ENCODE data around the gene GALT.
A peak's percentile ranks its signal among the peaks of the same experiment; 100 is the strongest.
"Not testable (repeated sequence)": the region's sequence is repeated elsewhere in the genome, so short reads cannot be mapped to it uniquely, and the experiment has no call there.

GALT gene

DNA sequence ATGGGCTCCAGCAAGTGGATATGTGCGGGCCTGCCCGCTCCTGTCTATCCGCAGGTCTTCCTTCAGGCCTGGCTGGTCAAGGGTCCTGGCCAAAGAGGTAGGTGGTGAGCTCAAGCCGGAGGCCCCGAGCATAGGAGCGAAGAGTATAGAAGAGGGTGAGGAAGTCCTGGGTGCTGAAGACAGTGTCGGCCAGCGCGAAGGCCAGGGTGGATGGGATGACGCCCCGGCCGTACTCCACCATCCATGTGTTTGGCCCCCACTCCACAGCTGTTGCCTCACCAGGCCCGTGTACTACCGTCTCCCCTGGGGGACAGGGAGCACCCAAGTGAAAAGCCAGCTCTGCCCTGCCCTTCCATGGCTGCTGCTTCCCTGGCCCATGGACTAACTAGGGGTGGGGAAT is 10.9 kb upstream of the GALT start:
- no peak for DNase-seq (ENCODE audit: low read depth)
- no peak for TF ChIP-seq POLR2A (IDR thresholded peaks at IDR 0.05; ENCODE audit: extremely low read depth, insufficient read length)
- TF ChIP-seq MYC (IDR thresholded peaks at IDR 0.05; ENCODE audit: low read depth, low read length), result no peak
- TF ChIP-seq, protein P1, sequence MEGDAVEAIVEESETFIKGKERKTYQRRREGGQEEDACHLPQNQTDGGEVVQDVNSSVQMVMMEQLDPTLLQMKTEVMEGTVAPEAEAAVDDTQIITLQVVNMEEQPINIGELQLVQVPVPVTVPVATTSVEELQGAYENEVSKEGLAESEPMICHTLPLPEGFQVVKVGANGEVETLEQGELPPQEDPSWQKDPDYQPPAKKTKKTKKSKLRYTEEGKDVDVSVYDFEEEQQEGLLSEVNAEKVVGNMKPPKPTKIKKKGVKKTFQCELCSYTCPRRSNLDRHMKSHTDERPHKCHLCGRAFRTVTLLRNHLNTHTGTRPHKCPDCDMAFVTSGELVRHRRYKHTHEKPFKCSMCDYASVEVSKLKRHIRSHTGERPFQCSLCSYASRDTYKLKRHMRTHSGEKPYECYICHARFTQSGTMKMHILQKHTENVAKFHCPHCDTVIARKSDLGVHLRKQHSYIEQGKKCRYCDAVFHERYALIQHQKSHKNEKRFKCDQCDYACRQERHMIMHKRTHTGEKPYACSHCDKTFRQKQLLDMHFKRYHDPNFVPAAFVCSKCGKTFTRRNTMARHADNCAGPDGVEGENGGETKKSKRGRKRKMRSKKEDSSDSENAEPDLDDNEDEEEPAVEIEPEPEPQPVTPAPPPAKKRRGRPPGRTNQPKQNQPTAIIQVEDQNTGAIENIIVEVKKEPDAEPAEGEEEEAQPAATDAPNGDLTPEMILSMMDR (IDR thresholded peaks at IDR 0.05; ENCODE audit: low read depth, low read length), result no peak
- TF ChIP-seq, protein P2, sequence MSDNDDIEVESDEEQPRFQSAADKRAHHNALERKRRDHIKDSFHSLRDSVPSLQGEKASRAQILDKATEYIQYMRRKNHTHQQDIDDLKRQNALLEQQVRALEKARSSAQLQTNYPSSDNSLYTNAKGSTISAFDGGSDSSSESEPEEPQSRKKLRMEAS (IDR thresholded peaks at IDR 0.05; ENCODE audit: low read depth, low read length), result no peak

DNA sequence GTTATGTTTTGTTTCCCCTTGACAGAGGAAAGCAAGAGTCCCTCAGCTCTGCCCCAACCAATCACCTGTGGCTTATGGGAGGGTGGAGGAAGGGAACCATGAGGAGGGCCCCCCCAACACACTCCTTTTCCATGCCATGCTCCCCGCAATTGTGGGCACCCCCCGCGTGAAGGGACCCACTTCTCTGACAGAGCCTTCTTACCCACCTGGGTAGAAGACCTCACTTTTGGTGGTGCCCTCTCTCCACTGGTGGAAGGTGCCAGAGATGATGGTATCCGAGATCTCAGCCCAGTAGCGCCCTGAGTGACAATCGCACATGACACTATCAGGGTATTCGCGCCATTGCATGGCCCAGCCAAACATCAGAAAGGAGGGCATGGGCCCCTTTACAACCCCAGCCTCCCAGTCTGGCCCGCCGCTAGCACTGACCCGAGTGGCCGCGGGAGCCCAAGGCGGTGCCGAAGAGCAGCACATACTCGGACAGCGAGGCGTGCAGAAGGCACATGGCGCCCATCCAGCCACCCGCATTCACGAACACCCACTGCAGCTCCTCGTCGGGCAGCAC is 9.6 kb upstream of the GALT start:
- peak; percentile 64 for DNase-seq (ENCODE audit: low read depth)
- peak overlapping the region; percentile 90 for H3K4me3 ChIP-seq (ENCODE audit: low read depth, low read length)
- TF ChIP-seq MYC (IDR thresholded peaks at IDR 0.05; ENCODE audit: low read depth, low read length) (peak; percentile 92), POLR2A (IDR thresholded peaks at IDR 0.05; ENCODE audit: extremely low read depth, insufficient read length) (no peak)
- TF ChIP-seq, protein P1 (IDR thresholded peaks at IDR 0.05; ENCODE audit: low read depth, low read length), result no peak
- TF ChIP-seq, protein P2 (IDR thresholded peaks at IDR 0.05; ENCODE audit: low read depth, low read length), result peak; percentile 95

More for the DNA sequence above, 10.9 kb upstream of the GALT start:
- H3K4me3 ChIP-seq (ENCODE audit: low read depth, low read length), result peak overlapping the region; percentile 90

DNA sequence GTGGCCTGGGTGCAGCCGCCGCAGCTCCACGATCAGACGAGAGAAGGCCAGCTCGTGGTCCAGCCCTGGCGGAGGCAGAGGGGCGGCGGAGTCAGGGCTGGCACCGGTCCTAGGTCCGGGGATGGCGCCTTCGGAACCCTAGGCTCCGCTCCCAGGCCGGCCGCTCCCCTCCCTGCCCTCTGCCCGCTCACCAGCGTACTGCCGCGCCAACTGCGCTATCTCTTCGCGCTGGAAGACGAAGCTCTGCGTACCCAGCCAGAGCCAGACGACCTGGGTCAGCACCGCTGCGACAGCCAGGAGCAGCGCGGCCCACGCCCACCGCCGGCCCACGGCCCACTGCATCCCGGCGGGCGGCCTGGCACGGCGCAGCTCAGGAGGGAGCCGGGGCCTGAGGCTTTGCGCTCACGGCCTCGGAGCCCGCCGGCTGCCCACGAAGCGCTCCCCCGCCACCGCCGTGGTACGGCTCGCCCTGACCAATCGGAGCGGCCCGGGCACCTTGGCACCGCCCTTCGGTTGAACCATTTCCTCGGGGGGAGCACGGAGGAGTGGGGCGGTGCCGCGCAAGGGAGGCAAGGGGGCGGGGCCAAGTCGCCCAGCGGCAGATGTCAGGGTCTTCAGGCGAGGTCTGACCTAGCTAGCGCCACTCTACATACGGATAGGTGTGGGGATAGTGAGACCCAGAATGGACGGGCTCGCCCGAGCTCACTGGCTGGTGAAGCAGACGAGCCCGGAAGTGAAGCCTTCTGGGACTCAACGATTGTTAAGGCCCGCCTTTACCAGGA is 8.9 kb upstream of the GALT start, which contains the start of gene SIGMAR1:
TSS of gene SIGMAR1 (minus strand) at position 432 of the 782 bp plus-strand sequence. CDS start at position 342, 90 bp downstream.
- peak; percentile 100 for DNase-seq (ENCODE audit: low read depth)
- TF ChIP-seq, protein P1 (IDR thresholded peaks at IDR 0.05; ENCODE audit: low read depth, low read length), result no peak
- TF ChIP-seq MYC (IDR thresholded peaks at IDR 0.05; ENCODE audit: low read depth, low read length) (0 out of 2 replicates have a peak, but pooled peaks have one; percentile 44), POLR2A (IDR thresholded peaks at IDR 0.05; ENCODE audit: extremely low read depth, insufficient read length) (peak; percentile 98)
- TF ChIP-seq, protein P2 (IDR thresholded peaks at IDR 0.05; ENCODE audit: low read depth, low read length), result peak; percentile 50; the same call in 1 of the 2 replicates
- H3K4me3 ChIP-seq (ENCODE audit: low read depth, low read length), result peak within 1 kb of the TSS; percentile 90

DNA sequence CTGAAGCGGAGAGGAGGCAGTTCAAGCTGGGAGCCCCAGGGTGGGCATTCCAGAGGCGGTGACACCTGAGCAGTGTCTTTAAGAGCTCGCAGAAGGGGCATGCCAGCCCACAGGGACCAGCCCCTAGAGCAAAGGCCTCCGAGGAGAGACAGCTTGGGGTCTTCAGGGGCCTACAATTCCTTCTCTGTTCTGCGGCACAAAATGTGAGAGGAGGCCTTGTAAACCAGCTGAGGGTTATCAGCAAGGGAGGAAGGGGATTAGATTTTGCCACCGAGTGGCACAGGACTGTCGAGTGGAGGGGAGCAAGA is 8.4 kb upstream of the GALT start:
- no peak for DNase-seq (ENCODE audit: low read depth)
- no peak for TF ChIP-seq POLR2A (IDR thresholded peaks at IDR 0.05; ENCODE audit: extremely low read depth, insufficient read length)
- 0 out of 2 replicates have a peak, but pooled peaks have one; percentile 23 for TF ChIP-seq MYC (IDR thresholded peaks at IDR 0.05; ENCODE audit: low read depth, low read length)
- TF ChIP-seq, protein P2 (IDR thresholded peaks at IDR 0.05; ENCODE audit: low read depth, low read length), result peak; percentile 31; the same call in 1 of the 2 replicates

DNA sequence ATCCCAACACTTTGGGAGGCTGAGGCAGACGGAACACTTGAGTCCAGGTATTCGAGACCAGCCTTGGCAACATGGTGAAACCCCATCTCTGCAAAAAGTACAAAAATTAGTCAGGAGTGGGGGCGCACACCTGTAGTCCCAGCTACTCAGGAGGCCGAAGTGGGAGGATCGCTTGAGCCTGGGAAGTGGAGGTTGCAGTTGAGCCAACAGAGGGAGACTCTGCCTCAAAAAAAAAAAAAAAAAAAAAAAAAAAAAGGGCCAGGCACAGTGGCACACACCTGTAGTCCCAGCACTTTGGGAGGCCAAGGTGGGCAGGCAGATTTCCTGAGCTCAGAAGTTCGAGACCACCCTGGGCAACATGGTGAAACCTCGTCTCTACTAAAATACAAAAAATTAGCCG is 7.2 kb upstream of the GALT start:
- not testable (repeated sequence) for H3K4me3 ChIP-seq (ENCODE audit: low read depth, low read length); DNase-seq (ENCODE audit: low read depth)

More for the DNA sequence above, 8.4 kb upstream of the GALT start:
- H3K4me3 ChIP-seq (ENCODE audit: low read depth, low read length), result peak overlapping the region; percentile 66

DNA sequence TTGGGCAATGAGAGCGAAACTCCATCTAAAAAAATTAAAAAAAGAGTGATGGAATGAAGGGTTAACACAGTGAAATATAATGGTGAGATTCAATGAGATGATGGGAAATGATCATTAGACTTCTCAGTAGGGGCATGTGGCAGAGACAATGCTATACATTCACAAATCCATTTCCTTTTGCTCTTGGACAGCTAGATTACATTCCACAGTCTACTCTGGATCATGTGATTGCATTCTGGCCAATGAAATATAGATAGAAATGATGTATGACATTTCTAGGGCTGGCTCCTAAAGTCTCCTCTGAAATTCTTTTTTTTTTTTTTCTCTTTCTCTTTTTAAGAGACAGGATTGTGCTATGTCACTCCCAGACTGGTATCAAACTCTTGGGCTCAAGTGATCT is 3.8 kb upstream of the GALT start:
- TF ChIP-seq, protein P1 (IDR thresholded peaks at IDR 0.05; ENCODE audit: low read depth, low read length), result no peak
- TF ChIP-seq, protein P2 (IDR thresholded peaks at IDR 0.05; ENCODE audit: low read depth, low read length), result no peak
- TF ChIP-seq MYC (IDR thresholded peaks at IDR 0.05; ENCODE audit: low read depth, low read length) (no peak), POLR2A (IDR thresholded peaks at IDR 0.05; ENCODE audit: extremely low read depth, insufficient read length) (no peak)
- H3K4me3 ChIP-seq (ENCODE audit: low read depth, low read length), result no peak overlapping the region
- no peak for DNase-seq (ENCODE audit: low read depth)
